Activated T-cell treated with anti-CD3 and anti-CD28 coated beads, Interleukin-2, amount 50 U/mL, for 72 hours (primary cell): Measurements from ENCODE around the gene PDE7B. TPM values are rescaled to one million over a fixed set of nuclear protein-coding genes. Genes with fewer than 3 reads are reported as not detected.

Source experiments
- ATAC-seq, 2 donors: fragments of 150-1000 bp; cut with Tn5 transposase; replicated peaks in 1 of 2; 2 replicates each; pipeline ENCODE4 v1.10.0; 2021; ENCODE audit warnings: moderate library complexity in 2 of 2, mild to moderate bottlenecking in 1 of 2
- DNase-seq, 2 donors: peaks; one replicate each; pipeline ENCODE4 v3.0.0; 2021 to 2022; ENCODE audit warnings: mixed read lengths in 1 of 2
- H3K27ac Mint-ChIP-seq: one replicate; pipeline ENCODE4 v1.8.0; 2022; ENCODE audit warnings: mild to moderate bottlenecking, moderate library complexity, mixed read lengths
- H3K27me3 Mint-ChIP-seq: one replicate; pipeline ENCODE4 v1.8.0; 2022; ENCODE audit warnings: low read depth, mixed read lengths
- H3K36me3 Mint-ChIP-seq, 2 donors: one replicate each; pipeline ENCODE4 v1.8.0; 2022; ENCODE audit warnings: mixed read lengths in 2 of 2, mild to moderate bottlenecking in 1 of 2; ENCODE audit not compliant: insufficient read depth in 2 of 2
- H3K4me1 Mint-ChIP-seq: one replicate; pipeline ENCODE4 v1.8.0; 2022; ENCODE audit warnings: low read depth, mixed read lengths
- H3K4me3 Mint-ChIP-seq, 2 donors: one replicate each; pipeline ENCODE4 v1.8.0; 2022; ENCODE audit warnings: mild to moderate bottlenecking in 2 of 2, mixed read lengths in 2 of 2, moderate library complexity in 2 of 2
- H3K9me3 Mint-ChIP-seq, 2 donors: one replicate each; pipeline ENCODE4 v1.8.0; 2022; ENCODE audit warnings: mixed read lengths in 2 of 2
- total RNA-seq, 2 donors: library from RNA; stranded (reverse); gene quantifications; one replicate each; pipeline ENCODE4 v1.2.3, GENCODE V29; 2022

The PDE7B gene
- total RNA-seq, 2 donors from 2014 or later: 1.00 to 4.2 TPM

DNA sequence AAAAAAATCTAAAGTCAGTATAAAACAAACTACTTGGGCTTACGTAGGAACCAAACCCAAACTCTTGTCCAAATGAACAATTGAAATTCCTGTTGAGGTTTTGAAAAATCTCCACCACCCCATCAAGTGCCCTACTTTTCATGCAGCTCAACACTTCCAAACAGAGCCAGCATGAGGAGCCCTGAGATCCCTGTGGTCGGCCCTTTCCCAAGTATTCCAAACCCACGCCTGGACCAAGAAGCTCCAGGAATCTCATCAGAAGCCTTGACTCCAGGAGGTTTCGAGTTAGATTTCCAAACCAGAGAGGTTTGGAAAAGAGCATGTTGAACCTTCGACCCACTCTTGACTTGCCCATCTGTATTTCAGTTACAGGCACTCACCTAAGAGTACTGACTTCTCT lies 219.3 kb downstream of the PDE7B start:
- Mint-ChIP-seq H3K4me1 (no peaks in the 10 kb centered on the region), H3K36me3 (no peaks in the 10 kb centered on the region), H3K9me3 (no peaks in the 10 kb centered on the region), H3K4me3 (no peak overlapping the region), H3K27me3 (no peaks in the 10 kb centered on the region), H3K27ac (no peak overlapping the region)
- ATAC-seq: no peak
- DNase-seq: no peak

DNA sequence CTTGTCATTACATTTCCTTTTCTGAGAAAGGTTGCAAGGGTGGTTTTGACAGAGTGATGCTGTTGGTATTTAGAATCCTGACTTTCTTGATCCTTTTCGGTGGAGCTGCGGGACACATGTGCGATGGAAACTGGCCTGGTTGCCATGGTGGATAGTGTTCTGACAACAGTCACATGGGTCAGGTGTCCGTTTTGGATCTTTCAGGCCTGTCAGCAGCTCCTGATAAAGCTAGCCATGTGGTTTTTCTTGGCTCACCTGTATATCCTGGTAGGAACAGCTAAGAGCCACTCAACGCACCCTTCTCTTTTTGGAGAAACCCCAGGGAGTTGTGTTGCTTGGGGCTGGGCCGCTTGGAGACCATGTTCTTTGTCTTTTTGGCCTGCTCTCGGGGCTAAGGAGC lies 221.2 kb downstream of the PDE7B start:
- no peak overlapping the region for H3K27ac Mint-ChIP-seq

DNA sequence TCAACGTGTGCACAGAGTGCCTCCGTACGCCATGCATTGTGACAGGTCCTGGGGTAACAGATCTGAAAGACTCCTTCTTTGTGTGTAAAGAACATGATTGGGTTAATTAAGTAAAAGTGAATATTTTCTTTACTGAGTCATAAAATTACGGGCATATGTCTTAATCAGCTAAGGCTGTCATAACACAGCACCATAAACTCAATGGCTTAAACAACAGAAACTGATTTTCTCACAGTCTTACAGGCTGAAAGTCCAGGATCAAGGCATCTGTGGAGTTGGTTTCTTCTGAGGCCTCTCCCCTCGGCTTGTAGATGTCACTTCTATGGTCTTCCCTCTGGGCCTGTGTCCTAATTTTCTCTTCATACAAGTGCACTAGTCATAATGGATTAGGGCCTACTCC lies 221.7 kb downstream of the PDE7B start:
- Mint-ChIP-seq H3K27me3 (no peaks in the 10 kb centered on the region), H3K4me3 (no peak overlapping the region), H3K4me1 (no peaks in the 10 kb centered on the region), H3K9me3 (no peaks in the 10 kb centered on the region), H3K36me3 (no peaks in the 10 kb centered on the region), H3K27ac (no peak overlapping the region)
- DNase-seq (no peak), ATAC-seq (no peak)

More for the DNA sequence above, 221.2 kb downstream of the PDE7B start:
- Mint-ChIP-seq H3K4me3 (no peak overlapping the region), H3K36me3 (no peaks in the 10 kb centered on the region), H3K9me3 (no peaks in the 10 kb centered on the region), H3K4me1 (no peaks in the 10 kb centered on the region), H3K27me3 (no peaks in the 10 kb centered on the region)
- ATAC-seq: no peak
- no peak for DNase-seq

DNA sequence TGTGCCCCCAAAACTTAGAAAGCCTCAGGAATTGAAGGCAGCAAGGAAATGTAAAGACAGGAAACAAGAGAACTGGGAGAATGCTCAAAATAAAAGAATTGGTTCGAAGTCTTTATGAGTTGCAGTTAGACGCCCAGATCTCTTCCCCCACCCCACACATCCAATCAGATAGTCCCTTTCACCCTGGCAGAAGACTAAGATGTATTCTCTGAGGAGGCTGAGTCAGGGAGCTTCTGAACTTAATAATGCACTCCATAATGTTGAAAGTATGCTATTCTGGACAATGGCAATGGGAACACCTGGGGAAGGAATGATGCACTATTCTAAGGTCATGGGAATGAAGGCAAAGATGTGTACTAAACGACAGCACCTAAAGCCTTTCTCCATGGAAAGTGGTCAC lies 225.0 kb downstream of the PDE7B start:
- H3K4me1 Mint-ChIP-seq: no peaks in the 10 kb centered on the region
- DNase-seq (no peak), ATAC-seq (no peak)
- H3K27ac Mint-ChIP-seq: no peak overlapping the region
- H3K9me3 Mint-ChIP-seq: no peaks in the 10 kb centered on the region
- H3K36me3 Mint-ChIP-seq: no peaks in the 10 kb centered on the region
- no peaks in the 10 kb centered on the region for H3K27me3 Mint-ChIP-seq
- no peak overlapping the region for H3K4me3 Mint-ChIP-seq

DNA sequence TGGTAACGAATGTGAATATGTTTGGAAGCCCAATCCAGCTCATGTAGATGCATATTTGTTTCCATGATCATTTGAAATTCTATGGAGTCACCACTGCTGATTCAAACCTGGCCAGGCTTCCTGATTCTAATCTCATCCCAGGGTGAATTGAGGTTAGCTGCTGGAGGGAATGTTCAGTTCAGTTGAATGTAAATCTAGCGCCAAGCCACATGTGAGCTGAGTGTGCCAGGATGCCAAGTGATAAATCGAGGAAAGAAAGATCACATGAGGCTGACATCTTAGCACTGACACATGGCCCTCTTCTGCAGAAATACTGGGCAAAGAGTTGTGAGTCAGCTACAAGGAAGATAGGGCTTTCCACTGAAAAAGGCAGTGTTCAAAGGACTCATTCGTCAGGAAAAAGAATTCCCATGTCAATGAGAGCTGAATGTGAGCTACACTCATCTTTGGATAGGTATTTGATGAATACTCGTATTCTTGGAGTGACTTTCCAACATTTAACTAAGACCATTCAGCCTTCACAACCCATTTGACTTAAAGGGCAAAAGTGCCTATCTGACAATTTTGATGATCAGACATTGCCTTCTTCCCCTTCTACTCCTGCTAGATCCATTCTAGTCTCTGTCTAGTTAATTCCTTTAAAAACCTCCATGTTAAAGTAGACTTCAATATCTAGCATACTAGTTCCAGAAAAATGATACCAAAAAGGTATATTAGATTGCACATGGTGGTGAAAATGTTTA lies 226.5 kb downstream of the PDE7B start:
- no peak overlapping the region for H3K4me3 Mint-ChIP-seq
- ATAC-seq: no peak
- H3K27me3 Mint-ChIP-seq: no peaks in the 10 kb centered on the region
- no peaks in the 10 kb centered on the region for H3K9me3 Mint-ChIP-seq
- no peaks in the 10 kb centered on the region for H3K4me1 Mint-ChIP-seq
- no peaks in the 10 kb centered on the region for H3K36me3 Mint-ChIP-seq
- DNase-seq: no peak
- no peak overlapping the region for H3K27ac Mint-ChIP-seq

DNA sequence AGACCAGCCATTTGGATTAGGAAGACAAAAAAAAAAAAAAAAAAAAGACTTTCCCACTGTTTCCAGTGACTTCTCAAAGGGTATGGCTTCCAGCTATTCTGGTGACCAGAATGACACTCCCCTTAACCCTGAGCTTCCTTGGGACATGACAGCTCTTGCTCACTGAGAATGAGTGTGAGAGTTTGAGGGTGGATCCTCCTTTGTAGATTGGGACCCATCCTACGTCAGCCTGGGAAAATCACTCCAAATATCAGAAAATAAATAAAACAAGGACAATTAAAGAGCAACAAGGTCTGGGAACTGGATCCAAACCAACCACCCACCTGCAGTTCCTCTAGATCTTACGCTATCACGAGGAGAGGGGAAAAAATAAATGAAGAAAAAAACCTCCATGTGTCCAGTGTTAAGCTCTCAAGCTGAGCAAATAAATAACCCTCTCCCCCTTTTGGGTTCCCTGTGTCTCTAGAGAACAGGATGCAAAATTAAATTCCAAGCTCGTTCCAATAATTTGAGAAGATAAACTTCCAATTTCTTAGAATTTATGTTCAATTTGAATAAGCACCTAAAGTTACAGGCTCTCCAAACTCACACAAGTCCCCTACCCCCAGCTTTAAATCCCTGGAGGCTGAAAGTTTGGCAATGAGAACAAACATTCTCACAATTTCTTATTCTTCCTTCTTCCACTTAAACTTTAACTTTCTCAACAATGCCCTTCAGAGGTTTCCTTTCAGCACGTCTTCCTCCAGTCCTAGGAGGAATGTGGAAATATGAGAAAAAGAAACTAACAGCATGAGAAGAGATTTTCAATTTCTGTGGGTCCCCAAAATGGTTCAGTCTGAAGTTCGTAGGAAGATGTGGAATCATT lies 228.4 kb downstream of the PDE7B start:
- DNase-seq (no peak), ATAC-seq (no peak)
- Mint-ChIP-seq H3K4me3 (no peak overlapping the region), H3K27ac (no peak overlapping the region), H3K36me3 (no peaks in the 10 kb centered on the region), H3K4me1 (no peaks in the 10 kb centered on the region), H3K27me3 (no peaks in the 10 kb centered on the region), H3K9me3 (no peaks in the 10 kb centered on the region)

DNA sequence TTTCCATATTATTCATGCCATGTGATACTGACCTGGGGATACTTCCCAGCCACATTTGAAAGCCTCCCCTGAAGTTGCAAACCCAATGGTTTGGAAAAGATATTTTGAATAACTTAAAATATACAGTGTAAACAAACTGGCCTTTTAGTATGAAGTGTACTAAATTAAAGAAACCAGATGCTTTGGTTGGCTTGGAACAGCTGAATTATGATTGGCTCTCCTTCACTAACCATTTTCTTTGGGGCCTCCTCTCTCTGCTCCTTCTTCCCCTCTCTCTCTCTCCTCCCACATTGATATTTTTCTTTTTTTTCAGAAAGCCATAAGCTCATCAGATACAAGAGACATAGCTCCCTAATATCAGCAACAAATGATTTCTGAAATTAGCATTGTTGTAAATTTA lies 232.0 kb downstream of the PDE7B start:
- H3K4me1 Mint-ChIP-seq: no peaks in the 10 kb centered on the region
- no peaks in the 10 kb centered on the region for H3K36me3 Mint-ChIP-seq
- DNase-seq (no peak), ATAC-seq (no peak)
- no peaks in the 10 kb centered on the region for H3K9me3 Mint-ChIP-seq
- H3K27ac Mint-ChIP-seq: no peak overlapping the region
- no peak overlapping the region for H3K4me3 Mint-ChIP-seq
- no peaks in the 10 kb centered on the region for H3K27me3 Mint-ChIP-seq

DNA sequence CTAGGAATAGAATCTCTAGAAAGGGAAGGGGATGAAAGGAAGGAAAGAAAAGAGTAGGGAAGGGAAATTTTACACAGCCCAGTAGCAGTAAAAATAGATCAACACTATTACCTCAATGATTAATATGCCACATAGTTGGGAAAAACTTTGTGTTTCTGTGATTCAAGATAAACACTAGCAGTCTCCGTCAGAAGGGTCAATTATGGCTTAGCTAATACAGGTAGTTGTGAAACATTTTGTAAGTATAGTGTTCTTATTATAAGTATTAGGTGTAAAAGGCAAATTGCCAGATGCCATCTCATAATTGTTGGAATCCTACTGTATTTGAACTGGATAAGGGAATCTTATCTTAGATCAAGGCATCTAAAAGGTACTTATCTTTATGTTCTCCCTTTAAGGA lies 232.9 kb downstream of the PDE7B start:
- Mint-ChIP-seq H3K4me3 (no peak overlapping the region), H3K4me1 (no peaks in the 10 kb centered on the region), H3K9me3 (no peaks in the 10 kb centered on the region), H3K27me3 (no peaks in the 10 kb centered on the region), H3K27ac (no peak overlapping the region), H3K36me3 (no peaks in the 10 kb centered on the region)
- no peak for DNase-seq
- ATAC-seq: no peak

DNA sequence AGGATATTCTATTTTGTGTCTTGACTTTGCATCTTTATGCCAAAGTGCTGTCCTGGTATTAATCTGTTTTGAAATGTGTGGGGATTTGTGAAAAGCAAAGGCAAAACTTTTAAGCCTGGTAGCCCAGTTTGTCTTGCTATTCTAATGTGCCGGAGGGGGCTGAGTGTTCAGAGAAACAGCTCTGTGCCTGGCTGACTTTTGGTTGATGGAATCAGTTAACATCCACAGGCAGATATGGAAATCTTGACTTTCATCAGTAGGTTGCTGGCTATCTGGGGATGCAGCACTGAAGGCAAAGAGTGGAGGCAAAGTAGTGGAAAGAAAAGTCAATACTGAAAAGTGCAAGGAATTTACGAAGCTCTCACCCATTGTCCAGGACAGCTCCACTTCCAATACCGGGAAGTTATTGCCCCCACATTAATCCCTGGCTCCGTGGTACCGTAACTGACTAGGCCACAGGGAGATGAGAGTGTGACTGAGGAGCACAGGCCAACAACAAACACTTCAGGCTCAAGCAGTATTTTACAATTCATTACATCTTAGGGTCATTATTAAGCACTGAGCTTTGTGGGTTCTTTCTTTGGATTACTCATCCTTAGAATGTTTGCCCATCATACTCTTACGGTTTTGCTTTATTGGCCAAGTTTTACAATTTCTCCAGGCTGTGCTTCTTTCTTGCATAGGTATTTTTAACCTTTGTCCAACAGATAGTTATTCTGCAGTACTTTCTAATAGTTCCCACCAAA lies 234.0 kb downstream of the PDE7B start:
- no peak overlapping the region for H3K27ac Mint-ChIP-seq
- no peaks in the 10 kb centered on the region for H3K4me1 Mint-ChIP-seq
- no peak for ATAC-seq
- H3K36me3 Mint-ChIP-seq: no peaks in the 10 kb centered on the region
- H3K9me3 Mint-ChIP-seq: no peaks in the 10 kb centered on the region
- no peaks in the 10 kb centered on the region for H3K27me3 Mint-ChIP-seq
- no peak for DNase-seq
- no peak overlapping the region for H3K4me3 Mint-ChIP-seq

DNA sequence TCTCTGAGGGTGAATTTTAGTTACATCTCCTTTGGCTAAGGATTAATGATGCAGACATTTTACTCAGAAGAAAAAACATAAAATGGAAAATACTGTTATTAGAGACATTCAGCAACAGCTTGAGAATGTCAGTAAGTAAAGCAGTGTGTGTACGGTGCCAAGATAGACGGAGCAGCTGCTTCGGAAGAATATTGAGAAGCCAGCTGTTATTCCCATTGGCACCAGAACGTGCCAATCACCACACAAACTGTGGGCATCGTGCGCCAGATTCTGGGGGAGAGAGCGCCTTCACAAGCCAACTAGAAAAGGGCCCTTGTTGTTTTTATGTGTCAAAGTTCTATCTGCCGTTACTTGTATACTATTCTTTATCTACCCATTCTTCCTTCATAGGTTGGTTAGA lies 235.2 kb downstream of the PDE7B start:
- ATAC-seq: no peak
- Mint-ChIP-seq H3K4me1 (no peaks in the 10 kb centered on the region), H3K27ac (no peak overlapping the region), H3K36me3 (no peaks in the 10 kb centered on the region), H3K9me3 (no peaks in the 10 kb centered on the region), H3K4me3 (no peak overlapping the region), H3K27me3 (no peaks in the 10 kb centered on the region)
- no peak for DNase-seq

DNA sequence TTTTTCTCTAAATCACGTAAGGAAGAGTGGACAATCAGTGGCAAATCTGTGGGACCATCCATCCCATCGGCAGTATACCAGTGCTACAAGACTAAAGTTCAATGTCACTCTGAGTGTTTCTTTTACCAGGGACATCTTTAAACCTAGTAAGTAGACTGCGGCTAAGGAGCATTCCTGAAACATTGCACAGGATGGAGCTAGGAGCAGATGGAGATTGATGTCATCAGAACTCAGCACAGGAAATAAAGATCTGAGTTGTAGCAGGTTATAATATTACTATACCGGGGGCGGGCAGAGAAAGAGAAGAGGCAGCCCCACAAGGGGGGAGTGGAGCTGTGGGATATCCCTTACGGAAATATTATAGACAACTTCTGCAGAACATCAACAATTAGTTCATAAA lies 236.5 kb downstream of the PDE7B start:
- Mint-ChIP-seq H3K27ac (no peak overlapping the region), H3K9me3 (no peaks in the 10 kb centered on the region), H3K27me3 (no peaks in the 10 kb centered on the region), H3K4me1 (no peaks in the 10 kb centered on the region), H3K36me3 (peaks cover 0 to 3% of the 10 kb centered on the region in 2 donors), H3K4me3 (no peak overlapping the region)
- ATAC-seq: no peak
- DNase-seq: no peak

DNA sequence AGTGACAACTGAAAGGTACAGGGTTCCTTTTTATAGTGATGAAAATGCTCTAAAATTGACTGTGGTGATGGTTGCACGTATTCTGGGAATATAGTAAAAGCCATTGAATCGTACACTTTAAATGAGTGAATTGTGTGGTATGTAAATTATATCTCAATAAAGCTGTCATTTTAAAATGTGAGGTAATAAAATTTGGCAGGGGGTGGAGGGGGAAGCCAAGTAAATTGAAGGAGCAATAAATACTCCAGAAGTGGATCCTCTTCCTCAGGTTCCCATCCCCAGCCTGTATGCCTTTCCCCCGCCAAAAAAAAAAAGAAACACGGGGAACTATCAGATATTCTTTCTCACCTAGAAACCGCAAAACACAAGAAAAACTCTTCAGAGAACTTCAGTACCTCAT lies 237.2 kb downstream of the PDE7B start:
- Mint-ChIP-seq H3K27me3 (no peaks in the 10 kb centered on the region), H3K4me1 (no peaks in the 10 kb centered on the region), H3K4me3 (no peak overlapping the region), H3K9me3 (no peaks in the 10 kb centered on the region), H3K36me3 (peaks cover 0 to 3% of the 10 kb centered on the region in 2 donors), H3K27ac (no peak overlapping the region)
- no peak for DNase-seq
- ATAC-seq: no peak

DNA sequence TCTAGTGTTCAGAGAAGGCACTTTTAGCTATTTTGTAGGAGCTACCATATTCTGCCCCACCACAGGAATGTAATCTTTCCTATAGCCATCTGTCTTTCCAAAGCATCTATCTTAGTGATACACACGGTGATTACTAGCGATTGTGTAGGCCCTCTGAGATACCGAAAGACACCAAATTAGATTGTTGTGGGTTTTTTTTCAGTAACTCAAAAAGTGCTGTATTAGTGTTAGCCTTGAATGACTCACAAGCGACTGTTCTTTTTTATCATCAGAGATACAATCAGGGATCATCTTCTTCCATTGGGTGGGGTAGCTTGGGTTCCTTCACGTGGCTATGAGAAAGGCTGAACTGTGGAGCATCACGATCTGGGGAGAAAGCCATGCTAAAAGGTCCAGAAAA lies 238.4 kb downstream of the PDE7B start:
- no peak overlapping the region for H3K4me3 Mint-ChIP-seq
- peak in 1 of 2 donors; percentile 19 for ATAC-seq
- no peaks in the 10 kb centered on the region for H3K27me3 Mint-ChIP-seq
- H3K36me3 Mint-ChIP-seq: peaks cover 0 to 5% of the 10 kb centered on the region in 2 donors
- H3K9me3 Mint-ChIP-seq: peaks cover 2 to 3% of the 10 kb centered on the region in 2 donors
- no peaks in the 10 kb centered on the region for H3K4me1 Mint-ChIP-seq
- no peak overlapping the region for H3K27ac Mint-ChIP-seq
- no peak for DNase-seq
